Hematopoietic multipotent progenitor cell treated with erythropoietin and hydrocortisone succinate and interleukin-3 and kit ligand, for 6 days (in vitro differentiated cells): Measurements from ENCODE around the gene CTBS.
A peak's percentile ranks its signal among the peaks of the same experiment; 100 is the strongest.

Experiments
- DNase-seq: peaks from one replicate; pipeline ENCODE4 v3.0.0-alpha.2; 2015

Gene CTBS

GRCh38 chr1:84505493-84506001, 68.7 kb downstream of the CTBS start:
- peak; percentile 77 for DNase-seq

- DNase-seq: peak; percentile 37
Measured at GRCh38 chr1:84504580-84505492, 69.4 kb downstream of the CTBS start.

- no peak for DNase-seq
Measured at GRCh38 chr1:84502927-84503326, 71.3 kb downstream of the CTBS start.
